Epithelial cell of proximal tubule (primary cell): ENCODE data around the gene ZCCHC7. TPM values are rescaled to one million over a fixed set of nuclear protein-coding genes. Genes with fewer than 3 reads are reported as not detected.

Source experiments
- DNase-seq: peaks from one replicate; pipeline ENCODE4 v3.0.0-alpha.2; 2011; ENCODE audit warnings: low read depth
- H3K4me3 ChIP-seq: 2 replicates; pipeline ENCODE4 v1.5.1; 2011; ENCODE audit warnings: low read depth, mild to moderate bottlenecking, low read length
- CTCF ChIP-seq: conservative IDR thresholded peaks from 2 replicates; pipeline ENCODE4 v1.5.1; 2012; ENCODE audit warnings: low read depth, mild to moderate bottlenecking, low read length
- total RNA-seq: library from RNA; depleted of rRNA; stranded (reverse); fragments of >200 nt; gene quantifications from 2 replicates; pipeline ENCODE4 v1.2.3, GENCODE V29; 2015

Gene ZCCHC7
- total RNA-seq, 1 donor from 2014 or later, result 13.3 TPM

GRCh38 chr9:37255187-37255586 lies 134.8 kb downstream of the ZCCHC7 start:
- TF ChIP-seq CTCF, result no peak
- DNase-seq, result no peak
- no peak overlapping the region for H3K4me3 ChIP-seq

- no peak overlapping the region for H3K4me3 ChIP-seq
- no peak for TF ChIP-seq CTCF
- DNase-seq, result no peak
These were observed 135.8 kb downstream of the ZCCHC7 start for GRCh38 chr9:37255944-37256862.

- TF ChIP-seq CTCF, result no peak
- H3K4me3 ChIP-seq, result no peak overlapping the region
- DNase-seq, result no peak
These were observed 139.6 kb downstream of the ZCCHC7 start for GRCh38 chr9:37259951-37260350.

GRCh38 chr9:37262410-37262809 lies 142.0 kb downstream of the ZCCHC7 start:
- no peak overlapping the region for H3K4me3 ChIP-seq
- peak; percentile 68 for TF ChIP-seq CTCF
- DNase-seq, result no peak

GRCh38 chr9:37264539-37264938 lies 144.2 kb downstream of the ZCCHC7 start:
- no peak for TF ChIP-seq CTCF
- DNase-seq, result no peak
- H3K4me3 ChIP-seq, result no peak overlapping the region

- no peak for TF ChIP-seq CTCF
- no peak overlapping the region for H3K4me3 ChIP-seq
- no peak for DNase-seq
These were observed 146.3 kb downstream of the ZCCHC7 start for GRCh38 chr9:37266630-37267029.

GRCh38 chr9:37269221-37269620 lies 148.8 kb downstream of the ZCCHC7 start:
- no peak overlapping the region for H3K4me3 ChIP-seq
- no peak for TF ChIP-seq CTCF
- DNase-seq, result no peak
